IMR-90 (cell line): ENCODE data around the gene ARHGEF26.

Experiments
- BHLHE40 ChIP-seq: fragments of 150-350 bp; IDR thresholded peaks from 2 replicates; pipeline ENCODE4 v1.6.1; 2016; ENCODE audit warnings: mild to moderate bottlenecking, low read depth, low read length
- CEBPB ChIP-seq: IDR thresholded peaks from 2 replicates; pipeline ENCODE4 v1.6.1; 2012; ENCODE audit warnings: low read depth, low read length, improper control_type of control experiment
- CHD1 ChIP-seq: IDR thresholded peaks from 2 replicates; pipeline ENCODE4 v1.6.1; 2012; ENCODE audit warnings: low read depth, low read length, improper control_type of control experiment
- ELK1 ChIP-seq: fragments of 150-350 bp; IDR thresholded peaks from 2 replicates; pipeline ENCODE4 v1.6.1; 2016; ENCODE audit warnings: low read depth, mild to moderate bottlenecking, low read length, moderate library complexity, borderline replicate concordance
- FOS ChIP-seq: fragments of 150-350 bp; IDR thresholded peaks from 2 replicates; pipeline ENCODE4 v1.6.1; 2016; ENCODE audit warnings: low read depth, low read length
- MAZ ChIP-seq: IDR thresholded peaks from 2 replicates; pipeline ENCODE4 v1.6.1; 2012; ENCODE audit warnings: low read depth, mild to moderate bottlenecking, low read length, improper control_type of control experiment, moderate library complexity, borderline replicate concordance
- NFE2L2 ChIP-seq: fragments of 150-350 bp; IDR thresholded peaks from 2 replicates; pipeline ENCODE4 v1.6.1; 2016; ENCODE audit warnings: low read depth, mild to moderate bottlenecking, low read length
- POLR2A ChIP-seq: IDR thresholded peaks from 2 replicates; pipeline ENCODE4 v1.6.1; 2012; ENCODE audit warnings: mild to moderate bottlenecking, low read depth, low read length
- RAD21 ChIP-seq: IDR thresholded peaks from 2 replicates; pipeline ENCODE4 v1.6.1; 2012; ENCODE audit warnings: low read length, improper control_type of control experiment
- RCOR1 ChIP-seq: IDR thresholded peaks from 2 replicates; pipeline ENCODE4 v1.6.1; 2012; ENCODE audit warnings: mild to moderate bottlenecking, low read length, improper control_type of control experiment; ENCODE audit not compliant: insufficient replicate concordance
- RFX5 ChIP-seq: IDR thresholded peaks from 2 replicates; pipeline ENCODE4 v1.8.0; 2012; ENCODE audit warnings: low read depth, mild to moderate bottlenecking, low read length, moderate library complexity
- SMC3 ChIP-seq: fragments of 150-350 bp; IDR thresholded peaks from 2 replicates; pipeline ENCODE4 v1.6.1; 2016; ENCODE audit warnings: low read depth, mild to moderate bottlenecking, antibody characterized with exemption, low read length, moderate library complexity
- USF2 ChIP-seq: fragments of 150-350 bp; IDR thresholded peaks from 2 replicates; pipeline ENCODE4 v1.6.1; 2017; ENCODE audit warnings: mild to moderate bottlenecking, antibody characterized with exemption, low read length, low read depth
- TF ChIP-seq, protein P1 (sequence below): conservative IDR thresholded peaks from 2 replicates; pipeline ENCODE4 v1.5.1; 2012; ENCODE audit warnings: mild to moderate bottlenecking, low read depth, low read length, improper control_type of control experiment

GRCh38 chr3:154074966-154075365 lies 46.2 kb upstream of the ARHGEF26 start:
- TF ChIP-seq, protein P1, sequence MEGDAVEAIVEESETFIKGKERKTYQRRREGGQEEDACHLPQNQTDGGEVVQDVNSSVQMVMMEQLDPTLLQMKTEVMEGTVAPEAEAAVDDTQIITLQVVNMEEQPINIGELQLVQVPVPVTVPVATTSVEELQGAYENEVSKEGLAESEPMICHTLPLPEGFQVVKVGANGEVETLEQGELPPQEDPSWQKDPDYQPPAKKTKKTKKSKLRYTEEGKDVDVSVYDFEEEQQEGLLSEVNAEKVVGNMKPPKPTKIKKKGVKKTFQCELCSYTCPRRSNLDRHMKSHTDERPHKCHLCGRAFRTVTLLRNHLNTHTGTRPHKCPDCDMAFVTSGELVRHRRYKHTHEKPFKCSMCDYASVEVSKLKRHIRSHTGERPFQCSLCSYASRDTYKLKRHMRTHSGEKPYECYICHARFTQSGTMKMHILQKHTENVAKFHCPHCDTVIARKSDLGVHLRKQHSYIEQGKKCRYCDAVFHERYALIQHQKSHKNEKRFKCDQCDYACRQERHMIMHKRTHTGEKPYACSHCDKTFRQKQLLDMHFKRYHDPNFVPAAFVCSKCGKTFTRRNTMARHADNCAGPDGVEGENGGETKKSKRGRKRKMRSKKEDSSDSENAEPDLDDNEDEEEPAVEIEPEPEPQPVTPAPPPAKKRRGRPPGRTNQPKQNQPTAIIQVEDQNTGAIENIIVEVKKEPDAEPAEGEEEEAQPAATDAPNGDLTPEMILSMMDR = no peak
- TF ChIP-seq POLR2A (no peak), SMC3 (no peak), FOS (no peak), RAD21 (no peak), NFE2L2 (no peak), ELK1 (no peak), RFX5 (no peak), USF2 (no peak), CHD1 (no peak), CEBPB (no peak), RCOR1 (no peak), BHLHE40 (no peak), MAZ (no peak)
